Measurements from ENCODE around the gene ZC3H7A. TPM values are rescaled to one million over a fixed set of nuclear protein-coding genes. Genes with fewer than 3 reads are reported as not detected.

Gene ZC3H7A
- total RNA-seq, 1 experiment from 2014 or later = 43.1 TPM

GRCh38 chr16:11796227-11797165, 562 bp downstream of the ZC3H7A start:
- Histone ChIP-seq H2AFZ (ENCODE audit: low read length) (no peak overlapping the region), H2BK5ac (ENCODE audit: insufficient read length, low read length) (no peak overlapping the region), H3K79me1 (ENCODE audit: insufficient read depth, low read depth, low read length, poor library complexity, severe bottlenecking) (no peaks in the 10 kb centered on the region), H3K23me2 (ENCODE audit: insufficient read length, low read depth, low read length, poor library complexity, severe bottlenecking) (peaks cover 16% of the 10 kb centered on the region), H4K8ac (replicated peaks; ENCODE audit: insufficient read length, low read depth, low read length) (no peak overlapping the region), H3K23ac (ENCODE audit: insufficient read length, low read depth, low read length) (no peak overlapping the region), H3T11ph (ENCODE audit: low read length) (no peak overlapping the region), H3K27ac (ENCODE audit: insufficient read length, low read depth, low read length) (no peak overlapping the region), H3K14ac (ENCODE audit: insufficient read depth, low read length) (peak overlapping the region; percentile 81; the same call in 1 of the 2 replicates), H2BK15ac (ENCODE audit: low read depth, low read length) (no peak overlapping the region), H2AK5ac (ENCODE audit: insufficient read length, low read length) (no peak overlapping the region), H2BK120ac (ENCODE audit: low read depth, low read length, poor library complexity, severe bottlenecking) (no peak overlapping the region), H3K4me1 (ENCODE audit: insufficient read depth, low read length) (no peaks in the 10 kb centered on the region), H3K79me2 (ENCODE audit: insufficient read depth, low read length) (peaks cover 9% of the 10 kb centered on the region; the same call in 1 of the 2 replicates), H3K4me2 (ENCODE audit: insufficient read depth, insufficient read length, low read length) (peak overlapping the region; percentile 58), H4K91ac (ENCODE audit: insufficient read length, low read depth, low read length) (no peak overlapping the region), H3K9ac (ENCODE audit: extremely low read depth, insufficient read length, low read length) (peak overlapping the region; percentile 73), H3K9me3 (ENCODE audit: control insufficient read depth, low read depth, low read length) (no peaks in the 10 kb centered on the region), H3K27me3 (ENCODE audit: insufficient read depth, low read length) (no peaks in the 10 kb centered on the region), H3K18ac (ENCODE audit: insufficient read length, low read depth, low read length) (no peak overlapping the region), H4K5ac (ENCODE audit: insufficient read length, low read depth, low read length) (no peak overlapping the region), H2BK12ac (ENCODE audit: insufficient read length, low read depth, low read length) (no peak overlapping the region), H3K56ac (ENCODE audit: insufficient read length, low read depth, low read length) (no peak overlapping the region), H2BK20ac (ENCODE audit: low read depth, low read length, poor library complexity, severe bottlenecking) (no peak overlapping the region), H4K20me1 (ENCODE audit: control insufficient read depth, insufficient read depth, insufficient read length) (no peaks in the 10 kb centered on the region), H3K4ac (ENCODE audit: low read depth, low read length) (no peak overlapping the region; the same call in 1 of the 2 replicates)
- no CpG with 5 or more reads among the region's 93 CpGs for WGBS (ENCODE audit: extremely low coverage, insufficient read length, low lambda C conversion rate)
- Mint-ChIP-seq H3K9me3 (no peaks in the 10 kb centered on the region), H3K4me1 (peaks cover 29 to 44% of the 10 kb centered on the region in 2 experiments), H3K4me3 (peak overlapping the region; percentile 86 to 91), H3K27ac (peak overlapping the region; percentile 57 to 89 (median 87)), H3K27me3 (ENCODE audit: low read depth) (no peaks in the 10 kb centered on the region; the same call in 1 of the 2 replicates), H3K36me3 (ENCODE audit: insufficient read depth in 1 of 3, low read depth in 3 of 3) (peaks cover 0 to 10% (median 7%) of the 10 kb centered on the region in 3 experiments; a peak in 3 of 7 replicates)
- no peak for TF ChIP-seq CTCF (conservative IDR thresholded peaks at IDR 0.05)
- DNase-seq = peak; percentile 61
